Measurements from ENCODE around the gene A4GNT.

DNA sequence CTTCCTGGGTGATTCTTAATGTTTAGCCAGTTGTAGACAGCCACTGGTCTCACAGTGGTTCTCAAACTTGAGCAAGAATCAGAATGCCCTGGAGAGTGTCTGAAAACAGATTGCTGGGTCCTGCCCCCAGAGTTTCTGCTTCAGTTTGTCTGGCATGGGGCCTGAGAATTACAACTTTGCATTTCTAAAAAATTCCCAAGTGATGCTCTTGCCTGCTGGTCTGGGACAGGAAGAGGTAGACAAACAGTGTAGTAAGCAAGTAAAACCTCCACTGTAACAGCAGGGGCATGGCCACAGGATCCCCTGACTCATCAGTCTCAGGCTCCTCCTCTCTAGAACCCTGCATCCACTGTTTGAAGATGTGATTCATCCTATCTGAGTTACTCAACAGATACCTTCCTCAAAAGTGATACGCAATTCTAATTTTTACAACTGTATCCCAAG lies 53.3 kb downstream of the A4GNT start:
- TF ChIP-seq, protein P1, sequence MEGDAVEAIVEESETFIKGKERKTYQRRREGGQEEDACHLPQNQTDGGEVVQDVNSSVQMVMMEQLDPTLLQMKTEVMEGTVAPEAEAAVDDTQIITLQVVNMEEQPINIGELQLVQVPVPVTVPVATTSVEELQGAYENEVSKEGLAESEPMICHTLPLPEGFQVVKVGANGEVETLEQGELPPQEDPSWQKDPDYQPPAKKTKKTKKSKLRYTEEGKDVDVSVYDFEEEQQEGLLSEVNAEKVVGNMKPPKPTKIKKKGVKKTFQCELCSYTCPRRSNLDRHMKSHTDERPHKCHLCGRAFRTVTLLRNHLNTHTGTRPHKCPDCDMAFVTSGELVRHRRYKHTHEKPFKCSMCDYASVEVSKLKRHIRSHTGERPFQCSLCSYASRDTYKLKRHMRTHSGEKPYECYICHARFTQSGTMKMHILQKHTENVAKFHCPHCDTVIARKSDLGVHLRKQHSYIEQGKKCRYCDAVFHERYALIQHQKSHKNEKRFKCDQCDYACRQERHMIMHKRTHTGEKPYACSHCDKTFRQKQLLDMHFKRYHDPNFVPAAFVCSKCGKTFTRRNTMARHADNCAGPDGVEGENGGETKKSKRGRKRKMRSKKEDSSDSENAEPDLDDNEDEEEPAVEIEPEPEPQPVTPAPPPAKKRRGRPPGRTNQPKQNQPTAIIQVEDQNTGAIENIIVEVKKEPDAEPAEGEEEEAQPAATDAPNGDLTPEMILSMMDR (IDR thresholded peaks at IDR 0.05): no peak
- no peak for TF ChIP-seq POLR2A (IDR thresholded peaks at IDR 0.05)
- no peak for TF ChIP-seq POLR2AphosphoS5 (IDR thresholded peaks at IDR 0.05)
- no peak for TF ChIP-seq EP300 (IDR thresholded peaks at IDR 0.05)
